HEK293 (cell line): ENCODE data around the gene PDXDC1.
"Not testable (repeated sequence)": the region's sequence is repeated elsewhere in the genome, so short reads cannot be mapped to it uniquely, and the experiment has no call there.

Experiments used
- CTCF ChIA-PET: fragments of 350-600 bp; formaldehyde crosslinking; extraction: SDS; loops from one replicate; lab custom pipeline; 2021; ENCODE audit warnings: antibody characterized with exemption; lab: Yijun Ruan, JAX
- POLR2A ChIA-PET: fragments of 300-600 bp; formaldehyde crosslinking; extraction: SDS; loops from one replicate; lab custom pipeline; 2020; ENCODE audit warnings: antibody characterized with exemption, inconsistent platforms; lab: Yijun Ruan, JAX
- H3K27ac ChIP-seq: fragments of 200-500 bp; sonication (Bioruptor generic); 2 replicates; pipeline ENCODE4 v1.5.1; 2014; ENCODE audit warnings: low read depth, low read length, control low read depth, inconsistent platforms; ENCODE audit errors: extremely low read depth
- H3K36me3 ChIP-seq, 2 experiments: fragments of 200-500 bp in 1 of 2; sonication (Bioruptor generic) in 1 of 2; 1 replicate in 1 of 2; 2 replicates in 1 of 2; pipeline ENCODE4 v1.5.1; 2014 to 2017; ENCODE audit warnings: inconsistent platforms in 2 of 2, low read length in 2 of 2; ENCODE audit not compliant: control insufficient read depth in 2 of 2, insufficient read depth in 1 of 2
- H3K4me1 ChIP-seq: fragments of 200-500 bp; sonication (Bioruptor generic); 2 replicates; pipeline ENCODE4 v1.5.1; 2014; ENCODE audit warnings: mild to moderate bottlenecking, low read length, inconsistent platforms; ENCODE audit not compliant: control insufficient read depth, insufficient read depth
- H3K4me3 ChIP-seq: 2 replicates; pipeline ENCODE4 v1.5.1; 2011; ENCODE audit warnings: low read depth, mild to moderate bottlenecking, control low read depth, low read length, moderate library complexity
- H3K9me3 ChIP-seq: fragments of 200-500 bp; sonication (Bioruptor generic); 2 replicates; pipeline ENCODE4 v1.5.1; 2014; ENCODE audit warnings: low read depth, low read length, inconsistent platforms; ENCODE audit not compliant: control insufficient read depth, insufficient read depth
- SCRT1 ChIP-seq: fragments of 450-650 bp; formaldehyde crosslinking; IDR thresholded peaks from 2 replicates; pipeline ENCODE4 v1.5.1; 2016; ENCODE audit warnings: missing biosample characterization, missing genetic modification characterization, borderline replicate concordance
- SCRT2 ChIP-seq: fragments of 450-650 bp; formaldehyde crosslinking; IDR thresholded peaks from 2 replicates; pipeline ENCODE4 v1.5.1; 2016; ENCODE audit warnings: missing biosample characterization, missing genetic modification characterization
- TF ChIP-seq, protein P1 (sequence below): fragments of 450-650 bp; formaldehyde crosslinking; optimal IDR thresholded peaks from 2 replicates; pipeline ENCODE3; 2016; ENCODE audit warnings: missing biosample characterization, mild to moderate bottlenecking, missing genetic modification characterization

The PDXDC1 gene

DNA sequence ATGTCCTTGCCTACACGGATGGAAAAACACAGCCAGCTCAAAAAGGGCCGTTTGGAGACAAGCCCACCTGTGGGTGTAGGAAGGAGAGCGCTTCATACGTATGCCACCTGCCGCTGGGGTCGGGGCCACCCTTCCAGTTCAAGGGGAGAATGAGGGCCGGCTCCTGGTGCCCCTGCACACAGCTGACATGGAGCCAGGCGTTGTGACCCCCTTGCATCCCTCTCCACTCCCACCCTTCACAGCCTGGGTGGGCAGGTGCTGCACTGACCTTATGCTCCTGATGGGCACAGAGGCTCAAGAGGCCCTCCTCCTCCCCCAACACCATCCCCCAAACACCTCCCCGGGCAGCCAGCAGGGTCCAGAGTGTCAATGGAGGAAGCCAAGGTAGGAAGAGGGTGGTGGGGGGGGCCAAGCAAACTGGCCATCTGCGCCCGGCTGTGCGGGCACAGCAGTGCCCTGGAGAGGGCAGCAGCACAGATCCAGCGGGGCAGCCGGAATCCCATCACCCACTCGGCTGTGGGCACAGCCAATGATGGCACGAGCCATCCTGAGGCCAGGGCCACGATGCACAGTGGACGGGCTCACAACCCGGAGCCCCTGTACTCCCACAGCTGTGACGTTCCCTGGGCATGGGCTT is 170.1 kb downstream of the PDXDC1 start:
- CTCF ChIA-PET, H3K27ac ChIP-seq, H3K9me3 ChIP-seq, H3K36me3 ChIP-seq, POLR2A ChIA-PET, H3K4me3 ChIP-seq, H3K4me1 ChIP-seq: not testable (repeated sequence)
- TF ChIP-seq SCRT2 (tag by site-specific recombination) = 0 out of 2 replicates have a peak, but pooled peaks have one; percentile 15
- 0 out of 2 replicates have a peak, but pooled peaks have one; percentile 14 for TF ChIP-seq SCRT1 (tag by site-specific recombination)

DNA sequence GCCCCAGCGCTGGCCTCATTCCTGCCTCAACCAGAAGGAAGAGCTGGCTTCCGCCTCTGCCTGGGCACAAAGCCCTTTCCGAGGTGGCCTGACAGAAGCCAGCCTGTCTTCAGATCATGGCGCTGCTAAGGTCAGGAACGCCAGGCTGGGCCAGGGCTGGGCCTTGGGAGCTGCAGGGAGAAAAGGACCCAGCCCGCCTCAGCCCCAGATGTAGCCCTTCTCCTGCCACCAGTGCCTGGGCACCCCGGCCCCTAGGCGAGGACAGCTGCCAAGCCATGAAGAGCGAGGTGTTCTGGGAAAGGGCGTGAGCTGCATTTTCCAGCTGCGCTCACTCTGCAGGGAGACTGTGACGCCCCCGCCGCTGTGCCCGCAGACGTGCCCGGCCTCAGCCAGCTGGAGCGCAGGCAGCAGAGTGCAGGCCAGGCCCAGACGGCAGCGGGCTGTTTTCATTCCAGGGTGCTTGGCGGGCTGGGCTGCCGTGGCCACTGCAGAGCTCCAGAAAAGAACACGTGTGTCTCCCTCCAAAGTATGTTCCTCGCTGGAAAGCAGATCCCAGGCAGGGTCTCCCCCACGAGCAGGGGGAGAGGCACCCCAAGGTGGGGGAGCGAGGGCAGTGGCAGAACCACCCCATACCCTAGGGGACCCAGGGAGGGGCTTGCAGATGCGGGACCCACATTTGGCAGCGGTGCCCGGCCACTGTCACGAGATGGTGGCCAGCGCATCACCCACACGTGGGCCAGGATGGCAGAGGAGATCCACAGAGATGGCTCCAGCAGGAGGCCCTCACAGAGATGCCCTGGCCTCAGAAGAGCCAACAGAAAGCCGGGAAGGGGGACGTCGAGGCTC is 170.8 kb downstream of the PDXDC1 start:
- POLR2A ChIA-PET, H3K9me3 ChIP-seq, H3K4me1 ChIP-seq, H3K4me3 ChIP-seq, H3K36me3 ChIP-seq, CTCF ChIA-PET, H3K27ac ChIP-seq: not testable (repeated sequence)

DNA sequence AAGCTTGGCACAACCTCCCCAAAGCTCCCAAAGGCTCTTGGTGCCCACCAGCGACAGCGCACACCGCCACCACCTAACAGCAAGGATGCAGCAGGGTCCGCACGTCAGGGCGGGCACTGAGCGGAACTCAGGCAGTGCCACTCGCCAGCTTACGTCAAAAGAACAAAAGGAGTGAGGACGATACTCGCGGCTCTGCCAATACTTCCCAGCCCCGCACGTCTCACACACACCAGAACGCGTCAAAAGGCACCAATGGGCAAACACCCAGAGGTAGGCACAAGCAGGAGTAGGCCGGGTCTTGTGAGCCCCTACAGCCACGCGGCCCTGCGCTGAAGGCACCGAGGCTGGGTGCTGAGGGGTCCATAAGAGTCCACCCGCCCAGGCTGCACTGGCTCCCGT is 171.4 kb downstream of the PDXDC1 start:
- POLR2A ChIA-PET, H3K4me1 ChIP-seq, H3K4me3 ChIP-seq, CTCF ChIA-PET, H3K27ac ChIP-seq, H3K9me3 ChIP-seq, H3K36me3 ChIP-seq: not testable (repeated sequence)

DNA sequence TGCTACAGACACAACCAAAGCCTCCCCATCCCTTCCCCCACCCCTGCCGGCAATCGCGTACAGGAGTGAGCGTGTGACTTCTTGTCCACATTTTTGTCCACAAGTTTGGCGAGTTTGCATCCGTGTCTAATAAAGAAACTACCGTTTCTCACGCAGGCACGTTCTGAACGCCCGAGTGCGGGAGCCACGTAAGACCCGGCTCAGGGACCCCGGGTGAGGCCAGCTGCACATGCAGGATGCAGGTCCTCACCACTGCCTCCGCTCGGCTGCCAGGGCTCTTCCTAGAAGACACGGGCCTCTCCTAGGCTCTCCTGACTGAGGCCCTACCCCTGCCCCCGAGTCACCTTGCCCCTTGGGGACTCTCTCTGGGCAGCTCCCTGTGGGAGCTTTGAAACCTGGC is 174.0 kb downstream of the PDXDC1 start:
- H3K4me1 ChIP-seq, CTCF ChIA-PET, POLR2A ChIA-PET, H3K4me3 ChIP-seq, H3K27ac ChIP-seq, H3K9me3 ChIP-seq, H3K36me3 ChIP-seq: not testable (repeated sequence)

DNA sequence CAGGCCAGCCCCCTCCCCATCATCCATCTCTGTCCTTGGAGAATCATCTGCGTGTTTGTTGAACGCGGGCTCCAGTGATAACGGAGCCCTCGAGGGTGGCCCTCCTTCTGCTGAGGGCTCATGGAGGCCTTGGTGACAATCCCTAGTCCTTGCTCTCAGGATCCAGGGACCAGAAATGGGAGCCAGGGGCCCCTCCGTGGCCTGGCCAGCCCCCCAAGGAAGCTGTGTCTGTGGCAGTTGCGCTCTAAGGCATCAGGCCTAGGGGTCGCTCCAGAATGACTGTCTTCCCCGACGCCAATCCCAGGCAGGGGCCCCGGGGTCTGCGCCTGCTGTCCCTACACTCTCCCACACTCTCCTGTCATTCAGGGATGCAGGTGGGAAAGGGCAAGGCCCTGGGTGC is 174.4 kb downstream of the PDXDC1 start:
- H3K4me3 ChIP-seq, POLR2A ChIA-PET, H3K4me1 ChIP-seq, H3K9me3 ChIP-seq, CTCF ChIA-PET, H3K27ac ChIP-seq, H3K36me3 ChIP-seq: not testable (repeated sequence)

DNA sequence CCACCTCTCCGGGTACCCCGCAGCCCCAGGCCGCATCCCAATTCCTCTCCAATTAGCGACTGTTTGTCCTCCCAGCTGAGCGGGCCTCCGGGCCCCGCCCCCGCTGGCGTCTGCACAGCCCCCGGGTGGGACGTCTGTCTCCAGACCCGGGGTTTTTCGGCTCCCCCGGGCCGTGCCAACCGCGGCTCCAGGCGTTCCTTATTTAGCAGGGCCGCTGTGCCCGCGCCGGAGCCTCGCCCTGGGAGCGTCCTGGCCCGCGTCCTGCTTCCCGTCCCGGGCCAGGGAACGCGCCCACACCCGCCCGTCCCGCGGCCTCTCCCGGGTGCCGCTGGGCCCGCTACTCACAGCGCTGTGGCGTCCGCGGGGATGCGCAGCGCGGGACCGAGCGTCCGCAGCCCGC is 179.2 kb downstream of the PDXDC1 start:
- H3K27ac ChIP-seq, H3K4me1 ChIP-seq, H3K9me3 ChIP-seq, POLR2A ChIA-PET, H3K36me3 ChIP-seq, CTCF ChIA-PET: not testable (repeated sequence)
- H3K4me3 ChIP-seq = peak overlapping the region; percentile 45
- TF ChIP-seq, protein P1, sequence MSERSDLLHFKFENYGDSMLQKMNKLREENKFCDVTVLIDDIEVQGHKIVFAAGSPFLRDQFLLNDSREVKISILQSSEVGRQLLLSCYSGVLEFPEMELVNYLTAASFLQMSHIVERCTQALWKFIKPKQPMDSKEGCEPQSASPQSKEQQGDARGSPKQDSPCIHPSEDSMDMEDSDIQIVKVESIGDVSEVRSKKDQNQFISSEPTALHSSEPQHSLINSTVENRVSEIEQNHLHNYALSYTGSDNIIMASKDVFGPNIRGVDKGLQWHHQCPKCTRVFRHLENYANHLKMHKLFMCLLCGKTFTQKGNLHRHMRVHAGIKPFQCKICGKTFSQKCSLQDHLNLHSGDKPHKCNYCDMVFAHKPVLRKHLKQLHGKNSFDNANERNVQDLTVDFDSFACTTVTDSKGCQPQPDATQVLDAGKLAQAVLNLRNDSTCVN (tag by site-specific recombination) = peak; percentile 44
